Measurements from ENCODE around the gene PLXNA4.

GRCh38 chr7:132429181-132429580, 147.1 kb downstream of the PLXNA4 start:
- no peak for TF ChIP-seq EZH2 (IDR thresholded peaks at IDR 0.05; ENCODE audit: borderline replicate concordance, insufficient read depth, low read depth, low read length, poor library complexity, severe bottlenecking)
- TF ChIP-seq CTCF (IDR thresholded peaks at IDR 0.05) = no peak

All from B cell (primary cell).